Measurements from ENCODE around the gene ATG14.
A peak's percentile ranks its signal among the peaks of the same experiment; 100 is the strongest.

The ATG14 gene

GRCh38 chr14:55414551-55414950, 2.9 kb upstream of the ATG14 start:
- Histone ChIP-seq H3K4me1 (ENCODE audit: insufficient read depth, low read length, poor library complexity, severe bottlenecking) (peaks cover 21% of the 10 kb centered on the region), H3F3A (ENCODE audit: low read depth) (no peaks in the 10 kb centered on the region), H3K79me2 (ENCODE audit: insufficient read depth, low read length) (peaks cover 17% of the 10 kb centered on the region), H3K4me3 (ENCODE audit: low read length, poor library complexity, severe bottlenecking) (no peak overlapping the region), H3K9me3 (ENCODE audit: insufficient read depth, low read depth, low read length) (no peaks in the 10 kb centered on the region), H3K4me2 (ENCODE audit: low read depth, low read length, poor library complexity, severe bottlenecking) (no peak overlapping the region), H3K36me3 (ENCODE audit: insufficient read depth, low read length) (no peaks in the 10 kb centered on the region), H3K9ac (ENCODE audit: low read depth, low read length, poor library complexity, severe bottlenecking) (no peak overlapping the region), H4K20me1 (ENCODE audit: insufficient read depth, low read length, poor library complexity, severe bottlenecking) (no peaks in the 10 kb centered on the region), H3K9me2 (replicated peaks; ENCODE audit: low read depth, low read length) (no peaks in the 10 kb centered on the region), H2AFZ (ENCODE audit: low read length) (no peak overlapping the region), H3K27me3 (ENCODE audit: insufficient read depth, low read length, poor library complexity, severe bottlenecking) (no peaks in the 10 kb centered on the region)
- TF ChIP-seq EZH2phosphoT487 (IDR thresholded peaks at IDR 0.05; ENCODE audit: borderline replicate concordance) (no peak), CTCF (conservative IDR thresholded peaks at IDR 0.05; ENCODE audit: low read length) (no peak)

GRCh38 chr14:55412676-55413075, 1.0 kb upstream of the ATG14 start:
- H2AFZ ChIP-seq (ENCODE audit: low read length) = no peak overlapping the region
- no peak overlapping the region for H3K4me3 ChIP-seq (ENCODE audit: low read length, poor library complexity, severe bottlenecking)
- no peaks in the 10 kb centered on the region for H3K27me3 ChIP-seq (ENCODE audit: insufficient read depth, low read length, poor library complexity, severe bottlenecking)
- H3K9me3 ChIP-seq (ENCODE audit: insufficient read depth, low read depth, low read length) = no peaks in the 10 kb centered on the region
- TF ChIP-seq CTCF (conservative IDR thresholded peaks at IDR 0.05; ENCODE audit: low read length) = no peak
- no peak for TF ChIP-seq EZH2phosphoT487 (IDR thresholded peaks at IDR 0.05; ENCODE audit: borderline replicate concordance)
- H3F3A ChIP-seq (ENCODE audit: low read depth) = no peaks in the 10 kb centered on the region
- H3K79me2 ChIP-seq (ENCODE audit: insufficient read depth, low read length) = peaks cover 24% of the 10 kb centered on the region
- no peaks in the 10 kb centered on the region for H4K20me1 ChIP-seq (ENCODE audit: insufficient read depth, low read length, poor library complexity, severe bottlenecking)
- peak overlapping the region; percentile 83 for H3K4me2 ChIP-seq (ENCODE audit: low read depth, low read length, poor library complexity, severe bottlenecking)
- peaks cover 25% of the 10 kb centered on the region for H3K4me1 ChIP-seq (ENCODE audit: insufficient read depth, low read length, poor library complexity, severe bottlenecking)
- H3K9me2 ChIP-seq (replicated peaks; ENCODE audit: low read depth, low read length) = no peaks in the 10 kb centered on the region
- H3K9ac ChIP-seq (ENCODE audit: low read depth, low read length, poor library complexity, severe bottlenecking) = no peak overlapping the region
- no peaks in the 10 kb centered on the region for H3K36me3 ChIP-seq (ENCODE audit: insufficient read depth, low read length)

GRCh38 chr14:55410876-55411275, 754 bp downstream of the ATG14 start:
- peak overlapping the region; percentile 79 for H3K9ac ChIP-seq (ENCODE audit: low read depth, low read length, poor library complexity, severe bottlenecking)
- H3K4me3 ChIP-seq (ENCODE audit: low read length, poor library complexity, severe bottlenecking) = peak overlapping the region; percentile 94
- H3K27me3 ChIP-seq (ENCODE audit: insufficient read depth, low read length, poor library complexity, severe bottlenecking) = no peaks in the 10 kb centered on the region
- H3K79me2 ChIP-seq (ENCODE audit: insufficient read depth, low read length) = peaks cover 24% of the 10 kb centered on the region
- H3F3A ChIP-seq (ENCODE audit: low read depth) = no peaks in the 10 kb centered on the region
- no peaks in the 10 kb centered on the region for H3K36me3 ChIP-seq (ENCODE audit: insufficient read depth, low read length)
- H3K4me2 ChIP-seq (ENCODE audit: low read depth, low read length, poor library complexity, severe bottlenecking) = peak overlapping the region; percentile 83
- H3K9me2 ChIP-seq (replicated peaks; ENCODE audit: low read depth, low read length) = no peaks in the 10 kb centered on the region
- TF ChIP-seq EZH2phosphoT487 (IDR thresholded peaks at IDR 0.05; ENCODE audit: borderline replicate concordance) (no peak), CTCF (conservative IDR thresholded peaks at IDR 0.05; ENCODE audit: low read length) (no peak)
- peaks cover 25% of the 10 kb centered on the region for H3K4me1 ChIP-seq (ENCODE audit: insufficient read depth, low read length, poor library complexity, severe bottlenecking)
- 0 out of 2 replicates have a peak overlapping the region, but pooled peaks have one; percentile 98 for H2AFZ ChIP-seq (ENCODE audit: low read length)
- no peaks in the 10 kb centered on the region for H3K9me3 ChIP-seq (ENCODE audit: insufficient read depth, low read depth, low read length)
- no peaks in the 10 kb centered on the region for H4K20me1 ChIP-seq (ENCODE audit: insufficient read depth, low read length, poor library complexity, severe bottlenecking)
